Sigmoid colon (tissue), 4 donors: ENCODE data around the gene SLC28A1.

Source experiments
- EP300 ChIP-seq, 4 donors: sonication (generic); formaldehyde crosslinking; IDR thresholded peaks; one replicate each; pipeline ENCODE4 v1.6.1; 2017; ENCODE audit warnings: antibody characterized with exemption in 4 of 4
- POLR2A ChIP-seq, 2 donors: fragments of 450-650 bp; IDR thresholded peaks; one replicate each; pipeline ENCODE4 v1.6.1; 2016; ENCODE audit warnings: antibody characterized with exemption in 2 of 2, mild to moderate bottlenecking in 2 of 2, moderate library complexity in 2 of 2
- POLR2AphosphoS5 ChIP-seq, 4 donors: sonication (generic); formaldehyde crosslinking; IDR thresholded peaks; one replicate each; pipeline ENCODE4 v1.6.1; 2017; ENCODE audit warnings: antibody characterized with exemption in 4 of 4
- TF ChIP-seq, protein P1 (sequence below), 4 experiments: fragments of 450-650 bp in 3 of 4; fragments of 200-600 bp in 1 of 4; IDR thresholded peaks; one replicate each; pipeline ENCODE4 v1.5.1; 2016 to 2019; ENCODE audit warnings: antibody characterized with exemption in 4 of 4, mild to moderate bottlenecking in 3 of 4, moderate library complexity in 2 of 4

DNA sequence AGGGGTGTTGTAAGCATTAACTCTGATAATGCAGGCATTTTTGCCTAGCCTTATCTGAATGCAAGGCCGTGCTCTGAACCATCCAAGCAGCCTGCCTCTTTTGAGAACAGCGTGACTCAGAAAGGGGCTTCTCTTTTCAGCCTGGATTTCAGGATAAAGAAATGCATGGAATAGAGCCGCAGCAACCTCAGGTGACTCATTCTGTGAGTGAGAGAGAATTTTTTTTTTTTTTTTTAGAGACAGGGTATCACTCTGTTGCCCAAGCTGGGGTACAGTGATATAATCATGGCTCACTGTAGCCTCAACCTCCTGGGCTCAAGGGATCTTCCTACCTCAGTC, 76.6 kb downstream of the SLC28A1 start:
- TF ChIP-seq POLR2A (IDR thresholded peaks at IDR 0.05) (no peak), POLR2AphosphoS5 (IDR thresholded peaks at IDR 0.05) (no peak), EP300 (IDR thresholded peaks at IDR 0.05) (no peak)
- TF ChIP-seq, protein P1, sequence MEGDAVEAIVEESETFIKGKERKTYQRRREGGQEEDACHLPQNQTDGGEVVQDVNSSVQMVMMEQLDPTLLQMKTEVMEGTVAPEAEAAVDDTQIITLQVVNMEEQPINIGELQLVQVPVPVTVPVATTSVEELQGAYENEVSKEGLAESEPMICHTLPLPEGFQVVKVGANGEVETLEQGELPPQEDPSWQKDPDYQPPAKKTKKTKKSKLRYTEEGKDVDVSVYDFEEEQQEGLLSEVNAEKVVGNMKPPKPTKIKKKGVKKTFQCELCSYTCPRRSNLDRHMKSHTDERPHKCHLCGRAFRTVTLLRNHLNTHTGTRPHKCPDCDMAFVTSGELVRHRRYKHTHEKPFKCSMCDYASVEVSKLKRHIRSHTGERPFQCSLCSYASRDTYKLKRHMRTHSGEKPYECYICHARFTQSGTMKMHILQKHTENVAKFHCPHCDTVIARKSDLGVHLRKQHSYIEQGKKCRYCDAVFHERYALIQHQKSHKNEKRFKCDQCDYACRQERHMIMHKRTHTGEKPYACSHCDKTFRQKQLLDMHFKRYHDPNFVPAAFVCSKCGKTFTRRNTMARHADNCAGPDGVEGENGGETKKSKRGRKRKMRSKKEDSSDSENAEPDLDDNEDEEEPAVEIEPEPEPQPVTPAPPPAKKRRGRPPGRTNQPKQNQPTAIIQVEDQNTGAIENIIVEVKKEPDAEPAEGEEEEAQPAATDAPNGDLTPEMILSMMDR (IDR thresholded peaks at IDR 0.05) = no peak
